Progenitor cell of endocrine pancreas (in vitro differentiated cells): Measurements from ENCODE around the gene UBASH3B. TPM values are rescaled to one million over a fixed set of nuclear protein-coding genes. Genes with fewer than 3 reads are reported as not detected.
"Not testable (repeated sequence)": the region's sequence is repeated elsewhere in the genome, so short reads cannot be mapped to it uniquely, and the experiment has no call there.

Experiments
- DNase-seq: peaks from one replicate; pipeline ENCODE4 v3.0.0; 2021; ENCODE audit warnings: low spot score; ENCODE audit not compliant: unreplicated experiment
- H3K27ac Mint-ChIP-seq: 2 replicates; pipeline ENCODE4 v1.8.0; 2021; ENCODE audit warnings: mild to moderate bottlenecking, moderate library complexity, mixed read lengths
- H3K27me3 Mint-ChIP-seq: 2 replicates; pipeline ENCODE4 v1.8.0; 2021; ENCODE audit warnings: mixed read lengths
- H3K36me3 Mint-ChIP-seq: 2 replicates; pipeline ENCODE4 v1.8.0; 2022; ENCODE audit warnings: mixed read lengths; ENCODE audit not compliant: insufficient read depth
- H3K4me1 Mint-ChIP-seq: 2 replicates; pipeline ENCODE4 v1.8.0; 2021; ENCODE audit warnings: low read depth, mixed read lengths
- H3K4me3 Mint-ChIP-seq: 2 replicates; pipeline ENCODE4 v1.8.0; 2021; ENCODE audit warnings: low read depth, mild to moderate bottlenecking, moderate library complexity, mixed read lengths
- H3K9me3 Mint-ChIP-seq: 2 replicates; pipeline ENCODE4 v1.8.0; 2021; ENCODE audit warnings: low read depth, mixed read lengths
- CTCF ChIP-seq: fragments of 200-600 bp; sonication (generic); IDR thresholded peaks from one replicate; pipeline ENCODE4 v1.5.0; 2021; ENCODE audit warnings: antibody characterized with exemption, mild to moderate bottlenecking; ENCODE audit not compliant: unreplicated experiment
- total RNA-seq: library from RNA; stranded (reverse); gene quantifications from 2 replicates; pipeline ENCODE4 v1.2.1, GENCODE V29; 2021

UBASH3B gene
- total RNA-seq, 1 donor from 2014 or later: 2.4 TPM

DNA sequence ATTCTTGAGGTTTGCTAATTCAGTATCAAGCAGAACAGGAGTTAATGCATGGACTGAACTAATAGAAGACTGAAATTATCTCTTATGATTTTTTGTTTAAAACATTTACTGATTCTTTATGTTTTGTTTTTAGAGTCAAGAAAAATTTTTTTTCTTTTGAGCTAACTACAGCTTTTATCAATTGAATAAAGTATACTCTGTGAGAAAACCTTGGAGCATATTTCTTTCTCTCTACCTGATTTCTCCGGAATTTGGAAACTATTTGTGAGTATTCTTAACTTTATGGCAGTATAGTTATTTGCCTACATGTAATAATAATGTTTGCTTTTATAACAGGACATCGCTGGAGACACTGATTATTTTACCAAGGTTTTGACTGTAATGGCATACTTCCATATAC, 164.6 kb downstream of the UBASH3B start:
- Mint-ChIP-seq H3K4me3 (no peak overlapping the region), H3K27me3 (no peaks in the 10 kb centered on the region), H3K4me1 (no peaks in the 10 kb centered on the region), H3K9me3 (peaks cover 38% of the 10 kb centered on the region), H3K27ac (no peak overlapping the region), H3K36me3 (peaks cover 2% of the 10 kb centered on the region)
- no peak for TF ChIP-seq CTCF
- DNase-seq: no peak

GRCh38 chr11:122821169-122821568, 165.6 kb downstream of the UBASH3B start:
- no peaks in the 10 kb centered on the region for H3K4me1 Mint-ChIP-seq
- peaks cover 45% of the 10 kb centered on the region for H3K9me3 Mint-ChIP-seq
- H3K36me3 Mint-ChIP-seq: peaks cover 2% of the 10 kb centered on the region

DNA sequence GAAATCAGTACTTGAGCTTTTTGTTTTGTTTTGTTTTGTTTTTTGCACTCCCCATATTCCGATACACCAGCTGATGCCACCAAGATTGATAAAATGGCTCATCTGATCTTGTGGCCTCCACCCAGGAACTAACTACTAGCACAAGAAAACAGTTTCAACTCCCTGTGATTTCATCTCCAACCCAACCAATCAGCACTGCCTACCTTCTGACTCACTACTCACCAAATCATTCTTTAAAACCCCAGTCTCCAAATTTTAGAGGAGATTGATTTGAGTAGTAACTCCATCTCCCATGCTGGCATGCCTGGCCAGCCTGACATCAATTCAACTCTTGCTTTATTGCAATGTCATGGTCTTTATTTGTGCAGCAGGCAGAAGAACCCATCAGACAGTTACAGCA, 166.7 kb downstream of the UBASH3B start:
- Mint-ChIP-seq H3K4me3 (no peak overlapping the region), H3K36me3 (peaks cover 2% of the 10 kb centered on the region)

More at GRCh38 chr11:122821169-122821568, 165.6 kb downstream of the UBASH3B start:
- DNase-seq: no peak
- Mint-ChIP-seq H3K4me3 (no peak overlapping the region), H3K27me3 (peaks cover 3% of the 10 kb centered on the region), H3K27ac (no peak overlapping the region)
- no peak for TF ChIP-seq CTCF

GRCh38 chr11:122823564-122823963, 168.0 kb downstream of the UBASH3B start:
- Mint-ChIP-seq H3K36me3 (peaks cover 2% of the 10 kb centered on the region), H3K27ac (no peak overlapping the region), H3K4me3 (no peak overlapping the region), H3K4me1 (no peaks in the 10 kb centered on the region), H3K9me3 (peaks cover 48% of the 10 kb centered on the region), H3K27me3 (peaks cover 3% of the 10 kb centered on the region)
- no peak for TF ChIP-seq CTCF
- DNase-seq: no peak

More for the DNA sequence above, 166.7 kb downstream of the UBASH3B start:
- no peak for DNase-seq
- H3K4me1 Mint-ChIP-seq: no peaks in the 10 kb centered on the region
- H3K27me3 Mint-ChIP-seq: peaks cover 3% of the 10 kb centered on the region
- peaks cover 48% of the 10 kb centered on the region for H3K9me3 Mint-ChIP-seq
- TF ChIP-seq CTCF: no peak
- H3K27ac Mint-ChIP-seq: no peak overlapping the region

DNA sequence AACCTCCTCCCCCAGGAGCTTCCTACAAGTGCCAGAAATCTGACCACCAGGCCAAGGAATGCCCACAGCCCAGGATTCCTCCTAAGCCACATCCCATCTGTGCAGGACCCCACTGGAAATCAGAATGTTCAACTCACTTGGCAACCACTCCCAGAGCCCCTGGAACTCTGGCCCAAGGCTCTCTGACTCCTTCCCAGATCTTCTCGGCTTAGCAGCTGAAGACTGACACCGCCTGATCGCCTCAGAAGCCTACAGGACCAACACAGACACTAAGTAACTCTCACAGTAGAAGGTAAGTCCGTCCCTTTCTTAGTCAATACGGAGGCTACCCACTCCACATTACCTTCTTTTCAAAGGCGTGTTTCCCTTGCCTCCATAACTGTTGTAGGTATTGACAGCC, 173.8 kb downstream of the UBASH3B start:
- Mint-ChIP-seq H3K9me3 (peaks cover 15% of the 10 kb centered on the region), H3K4me1 (peaks cover 14% of the 10 kb centered on the region), H3K27me3 (peaks cover 14% of the 10 kb centered on the region)
- not testable (repeated sequence) for H3K27ac Mint-ChIP-seq, DNase-seq, H3K4me3 Mint-ChIP-seq, H3K36me3 Mint-ChIP-seq

- DNase-seq, H3K4me3 Mint-ChIP-seq, H3K9me3 Mint-ChIP-seq, H3K36me3 Mint-ChIP-seq, H3K27ac Mint-ChIP-seq: not testable (repeated sequence)
- peaks cover 14% of the 10 kb centered on the region for H3K27me3 Mint-ChIP-seq
- H3K4me1 Mint-ChIP-seq: peaks cover 14% of the 10 kb centered on the region
These were observed 176.8 kb downstream of the UBASH3B start for GRCh38 chr11:122832297-122832696.
